Activated CD4-positive, alpha-beta T cell treated with anti-CD3 and anti-CD28 coated beads, Interleukin-2, amount 10 ng/mL, durations not matched to agents 7 days and 5 days (primary cell): ENCODE results near the gene PLCL2. TPM values are rescaled to one million over a fixed set of nuclear protein-coding genes. Genes with fewer than 3 reads are reported as not detected.

Experiments used
- CTCF ChIA-PET: fragments of 350-600 bp; sonication (Branson Sonifier 250); formaldehyde crosslinking; loops from one replicate; lab custom pipeline; 2021; ENCODE audit warnings: antibody characterized with exemption; lab: Charles Lee
- POLR2A ChIA-PET: fragments of 350-600 bp; sonication (Branson Sonifier 250); formaldehyde crosslinking; loops from one replicate; lab custom pipeline; 2021; ENCODE audit warnings: antibody characterized with exemption; lab: Charles Lee
- DNase-seq: peaks from one replicate; pipeline ENCODE4 v3.0.0-alpha.2; 2020
- H3K27ac Mint-ChIP-seq: one replicate; pipeline ENCODE4 v1.8.0; 2021; ENCODE audit warnings: mild to moderate bottlenecking, moderate library complexity, mixed read lengths
- H3K27me3 Mint-ChIP-seq: one replicate; pipeline ENCODE4 v1.8.0; 2021; ENCODE audit warnings: mixed read lengths
- H3K36me3 Mint-ChIP-seq: one replicate; pipeline ENCODE4 v1.8.0; 2021; ENCODE audit warnings: low read depth, mixed read lengths
- H3K4me1 Mint-ChIP-seq: one replicate; pipeline ENCODE4 v1.8.0; 2021; ENCODE audit warnings: mixed read lengths
- H3K4me3 Mint-ChIP-seq: one replicate; pipeline ENCODE4 v1.8.0; 2021; ENCODE audit warnings: mild to moderate bottlenecking, moderate library complexity, mixed read lengths
- H3K9me3 Mint-ChIP-seq: one replicate; pipeline ENCODE4 v1.8.0; 2021; ENCODE audit warnings: mixed read lengths
- total RNA-seq, 2 experiments: library from RNA; stranded (reverse); gene quantifications; one replicate each; pipeline ENCODE4 v1.2.3, GENCODE V29; 2021

Gene PLCL2
- total RNA-seq, 2 experiments from 2014 or later = 48.8 to 50.9 TPM

DNA sequence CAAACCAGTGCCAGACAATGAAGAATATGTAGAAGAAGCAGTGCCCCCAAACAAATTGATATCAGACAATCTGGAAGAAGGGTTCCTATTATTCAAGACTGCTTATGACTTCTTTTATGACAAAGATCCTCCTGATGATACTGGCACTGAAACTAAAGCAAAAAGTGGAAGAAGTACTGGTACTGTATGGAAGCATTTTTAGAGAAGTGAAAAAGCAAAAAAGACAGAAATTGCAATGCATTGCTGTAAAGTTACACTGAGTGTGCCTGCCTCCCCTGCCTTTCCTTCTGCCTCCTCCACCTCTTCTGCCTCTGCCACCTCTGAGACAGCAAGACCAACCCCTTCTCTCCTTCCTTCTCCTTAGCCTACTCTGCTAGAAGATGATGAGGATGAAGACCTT is 167.6 kb downstream of the PLCL2 start:
- Mint-ChIP-seq H3K4me3 (no peak overlapping the region), H3K27me3 (no peaks in the 10 kb centered on the region), H3K9me3 (peaks cover 30% of the 10 kb centered on the region), H3K27ac (no peak overlapping the region), H3K36me3 (peaks cover 86% of the 10 kb centered on the region), H3K4me1 (peaks cover 30% of the 10 kb centered on the region)
- CTCF ChIA-PET = interaction anchor here (0.6 kb wide), 1 partner anchor 21 kb away, joined by 3 read pairs; no protein-coding TSS in a partner anchor
- no peak for DNase-seq
- POLR2A ChIA-PET = no interaction called here

DNA sequence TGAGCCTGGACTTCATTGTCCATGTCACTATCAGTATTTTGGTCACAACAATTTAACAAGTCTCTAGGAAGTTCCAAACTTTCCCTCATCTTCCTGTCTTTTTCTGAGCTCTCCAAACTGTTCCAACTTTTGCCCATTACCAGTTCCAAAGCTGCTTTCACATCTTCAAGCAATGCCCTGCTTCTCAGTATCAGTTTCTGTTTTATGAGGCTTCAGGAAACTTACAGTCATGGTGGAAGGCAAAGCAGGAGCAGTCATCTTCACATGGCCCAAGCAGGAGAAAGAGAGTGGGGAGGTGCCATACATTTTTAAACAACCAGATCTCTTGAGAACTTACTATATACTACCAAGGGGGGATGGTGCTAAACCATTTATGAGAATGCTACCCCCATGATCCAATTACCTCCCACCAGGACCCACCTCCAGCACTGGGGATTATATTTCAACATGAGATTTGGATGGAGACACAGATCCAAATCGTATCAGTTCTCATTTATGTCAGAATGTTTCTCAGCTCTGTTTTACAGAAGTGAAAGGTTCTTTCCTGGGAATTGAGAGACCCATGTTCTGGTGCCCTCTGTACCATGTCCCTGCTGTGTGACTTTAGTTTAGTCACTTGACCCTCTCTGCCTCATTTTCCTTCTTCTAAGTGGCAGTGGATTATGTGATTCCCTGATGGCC is 169.7 kb downstream of the PLCL2 start:
- ChIA-PET CTCF (no interaction called here), POLR2A (no interaction called here)
- peaks cover 78% of the 10 kb centered on the region for H3K36me3 Mint-ChIP-seq
- H3K4me3 Mint-ChIP-seq = no peak overlapping the region
- H3K27ac Mint-ChIP-seq = no peak overlapping the region
- peaks cover 27% of the 10 kb centered on the region for H3K4me1 Mint-ChIP-seq
- no peak for DNase-seq
- no peaks in the 10 kb centered on the region for H3K27me3 Mint-ChIP-seq
- H3K9me3 Mint-ChIP-seq = peaks cover 23% of the 10 kb centered on the region

DNA sequence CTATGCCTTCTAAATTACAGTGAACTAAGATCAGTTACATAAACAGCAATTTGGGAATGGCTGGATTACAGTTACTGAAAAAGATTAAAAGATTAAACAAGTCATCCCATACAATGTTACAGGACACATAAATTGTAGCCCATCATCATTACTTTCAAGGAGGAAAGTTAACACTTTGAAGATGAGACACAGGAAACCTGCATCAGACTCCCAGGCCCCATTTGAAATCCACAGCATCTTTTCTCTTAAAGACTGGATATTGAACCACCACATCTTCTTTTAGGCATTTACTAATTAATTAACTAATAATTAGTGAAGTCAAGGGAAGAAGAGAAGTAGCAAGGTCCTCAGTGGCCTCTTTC is 170.2 kb downstream of the PLCL2 start:
- H3K36me3 Mint-ChIP-seq = peaks cover 78% of the 10 kb centered on the region
- H3K4me1 Mint-ChIP-seq = peaks cover 27% of the 10 kb centered on the region
- no peaks in the 10 kb centered on the region for H3K27me3 Mint-ChIP-seq

DNA sequence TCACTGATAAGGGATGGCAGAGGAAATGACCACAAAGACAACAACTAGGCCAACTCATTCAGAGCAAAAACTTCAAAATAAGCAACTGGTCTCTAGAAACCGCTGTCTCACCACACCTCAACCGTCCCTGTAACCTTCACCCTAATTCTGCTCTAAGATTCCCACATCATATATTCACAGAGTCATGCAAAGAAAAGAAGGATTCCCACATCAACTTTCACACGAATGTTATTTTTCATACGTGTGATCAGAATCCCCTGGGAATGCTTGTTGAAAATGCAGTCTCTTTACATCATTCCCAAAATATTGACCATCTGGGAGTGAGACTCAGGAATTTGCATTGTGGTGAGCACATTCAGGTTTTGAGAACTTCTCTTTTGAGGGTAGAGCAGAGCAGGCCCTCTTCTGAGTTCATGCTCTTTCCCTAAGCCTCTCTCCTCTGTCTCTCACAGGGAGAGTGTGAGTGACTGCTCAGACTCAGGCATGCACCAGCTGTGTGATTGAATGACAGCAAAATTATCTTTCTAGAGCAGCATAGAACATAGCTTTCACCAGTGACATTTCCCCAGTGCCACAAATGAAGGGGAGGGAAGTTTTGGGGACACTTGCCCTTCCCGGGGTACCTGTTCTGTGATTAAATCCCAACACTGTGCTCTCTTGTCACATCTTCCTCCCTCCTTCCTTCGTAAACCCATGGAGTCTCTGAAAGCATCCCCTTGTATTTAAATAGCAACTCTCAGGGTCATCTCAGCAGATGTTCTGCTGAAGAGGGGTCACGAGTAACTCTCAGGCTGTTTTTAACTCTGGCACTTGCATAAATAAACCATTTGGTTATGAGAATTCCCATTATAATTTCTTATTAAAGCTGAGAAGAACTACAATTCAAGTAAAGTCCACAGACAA is 170.9 kb downstream of the PLCL2 start:
- peaks cover 76% of the 10 kb centered on the region for H3K36me3 Mint-ChIP-seq

More for the DNA sequence above, 170.2 kb downstream of the PLCL2 start:
- ChIA-PET POLR2A (no interaction called here), CTCF (no interaction called here)
- H3K9me3 Mint-ChIP-seq = peaks cover 22% of the 10 kb centered on the region
- no peak overlapping the region for H3K4me3 Mint-ChIP-seq
- H3K27ac Mint-ChIP-seq = no peak overlapping the region
- DNase-seq = no peak

DNA sequence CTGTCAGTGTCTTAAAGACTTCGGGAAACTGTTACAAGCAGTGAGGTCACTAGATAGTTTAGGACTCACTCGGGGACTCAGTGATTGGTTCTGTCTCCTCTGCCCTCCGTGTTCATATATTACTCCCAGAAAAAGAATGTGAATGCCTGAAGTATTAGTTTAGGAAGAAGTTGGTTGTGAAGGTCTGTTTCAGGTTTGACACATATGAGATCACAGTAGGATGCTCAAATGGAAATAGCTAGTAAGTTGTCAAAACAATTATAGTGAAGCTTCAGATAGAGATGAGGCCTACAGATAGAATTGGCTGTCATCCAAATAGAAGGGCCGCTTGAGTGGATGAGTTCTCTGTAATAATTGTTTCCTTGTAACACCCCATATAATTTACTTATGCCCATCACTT is 172.6 kb downstream of the PLCL2 start:
- Mint-ChIP-seq H3K27ac (no peak overlapping the region), H3K4me3 (no peak overlapping the region), H3K36me3 (peaks cover 70% of the 10 kb centered on the region), H3K27me3 (no peaks in the 10 kb centered on the region), H3K4me1 (peaks cover 24% of the 10 kb centered on the region), H3K9me3 (peaks cover 15% of the 10 kb centered on the region)
- CTCF ChIA-PET = interaction anchor here (1.8 kb wide), 1 partner anchor 11 kb away, joined by 4 read pairs; no protein-coding TSS in a partner anchor
- POLR2A ChIA-PET = no interaction called here
- DNase-seq = no peak

More for the DNA sequence above, 170.9 kb downstream of the PLCL2 start:
- peak overlapping the region; percentile 3 for H3K27ac Mint-ChIP-seq
- POLR2A ChIA-PET = no interaction called here
- no peak overlapping the region for H3K4me3 Mint-ChIP-seq
- H3K9me3 Mint-ChIP-seq = peaks cover 18% of the 10 kb centered on the region
- peaks cover 27% of the 10 kb centered on the region for H3K4me1 Mint-ChIP-seq
- CTCF ChIA-PET = no interaction called here
- no peak for DNase-seq
- H3K27me3 Mint-ChIP-seq = no peaks in the 10 kb centered on the region

DNA sequence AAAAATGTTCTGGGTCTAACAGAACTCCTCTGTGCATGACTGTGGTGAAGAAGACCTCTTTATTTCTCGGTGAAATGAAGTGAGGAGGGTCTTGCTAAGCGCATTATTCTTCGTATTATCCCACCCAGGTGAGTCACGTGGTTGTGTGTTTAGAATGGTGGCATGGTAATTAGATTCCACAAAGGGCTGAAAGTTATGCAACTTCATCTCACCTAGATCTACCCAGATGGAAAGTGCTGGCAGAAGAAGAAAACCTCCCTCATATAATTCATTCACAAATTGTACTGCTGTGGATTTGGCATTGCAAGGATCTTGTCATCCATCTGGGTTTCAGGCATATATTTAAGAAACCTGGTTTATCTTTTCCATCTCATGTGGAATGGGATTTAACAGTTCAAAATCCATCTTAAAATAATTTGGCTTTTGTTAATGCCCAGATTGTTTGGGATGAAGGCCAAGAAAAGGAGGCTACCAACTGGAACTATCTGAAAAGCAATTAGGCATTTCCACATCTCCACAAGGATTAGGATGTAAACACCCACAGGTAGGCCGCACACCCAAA is 175.3 kb downstream of the PLCL2 start:
- no peak for DNase-seq
- peaks cover 11% of the 10 kb centered on the region for H3K9me3 Mint-ChIP-seq
- peaks cover 16% of the 10 kb centered on the region for H3K4me1 Mint-ChIP-seq
- ChIA-PET POLR2A (no interaction called here), CTCF (interaction anchor here (1.2 kb wide), 1 partner anchor 20 kb away, joined by 3 read pairs; no protein-coding TSS in a partner anchor)
- H3K36me3 Mint-ChIP-seq = peaks cover 63% of the 10 kb centered on the region
- H3K4me3 Mint-ChIP-seq = no peak overlapping the region
- no peak overlapping the region for H3K27ac Mint-ChIP-seq
- no peaks in the 10 kb centered on the region for H3K27me3 Mint-ChIP-seq

DNA sequence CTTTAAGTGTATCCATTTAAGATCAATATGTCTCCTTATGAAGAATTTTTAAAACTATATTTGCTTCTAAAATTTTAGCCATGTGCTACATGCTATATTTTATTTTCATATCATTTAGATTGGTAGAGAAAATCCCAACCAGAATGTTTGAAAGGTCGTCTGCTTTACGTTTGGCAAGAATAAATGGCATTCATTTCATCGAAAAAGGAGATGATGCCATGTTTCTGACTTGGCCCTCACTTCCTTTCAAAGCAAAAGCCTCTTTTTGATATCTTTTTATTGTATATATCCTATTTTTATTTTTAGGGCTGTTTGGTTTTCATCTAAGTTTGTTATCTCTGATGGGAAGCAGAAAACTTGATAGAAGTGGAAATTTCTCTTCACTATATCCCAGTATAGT is 176.2 kb downstream of the PLCL2 start:
- Mint-ChIP-seq H3K4me1 (peaks cover 8% of the 10 kb centered on the region), H3K27me3 (no peaks in the 10 kb centered on the region), H3K36me3 (peaks cover 65% of the 10 kb centered on the region), H3K4me3 (no peak overlapping the region), H3K27ac (no peak overlapping the region), H3K9me3 (peaks cover 11% of the 10 kb centered on the region)
- POLR2A ChIA-PET = no interaction called here
- CTCF ChIA-PET = interaction anchor here (0.6 to 1.2 kb wide), 2 partner anchors 21 to 225 kb away, joined by 3 read pairs; no protein-coding TSS in a partner anchor
- DNase-seq = no peak

DNA sequence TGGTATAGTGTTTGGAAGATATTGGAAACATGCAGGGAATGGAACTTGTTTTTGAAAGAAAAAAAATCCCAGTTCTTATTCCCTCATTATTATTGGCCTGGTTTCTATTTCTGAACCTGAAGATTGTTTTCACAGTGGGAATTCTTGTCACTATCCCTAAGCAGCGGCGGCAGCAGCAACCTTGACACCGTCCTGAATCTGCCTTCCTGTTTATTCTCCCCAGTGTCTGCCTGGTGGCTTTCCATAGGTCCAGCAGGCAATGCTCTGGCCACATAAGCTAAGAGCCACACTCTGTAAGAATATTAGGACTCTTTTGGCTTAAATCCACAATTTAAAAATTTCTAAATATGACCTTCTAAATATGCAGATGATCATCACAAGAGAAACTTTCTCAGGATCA is 178.0 kb downstream of the PLCL2 start:
- ChIA-PET POLR2A (no interaction called here), CTCF (no interaction called here)
- Mint-ChIP-seq H3K27ac (no peak overlapping the region), H3K36me3 (peaks cover 62% of the 10 kb centered on the region), H3K27me3 (no peaks in the 10 kb centered on the region), H3K9me3 (peaks cover 8% of the 10 kb centered on the region), H3K4me3 (no peak overlapping the region), H3K4me1 (peaks cover 7% of the 10 kb centered on the region)
- no peak for DNase-seq

DNA sequence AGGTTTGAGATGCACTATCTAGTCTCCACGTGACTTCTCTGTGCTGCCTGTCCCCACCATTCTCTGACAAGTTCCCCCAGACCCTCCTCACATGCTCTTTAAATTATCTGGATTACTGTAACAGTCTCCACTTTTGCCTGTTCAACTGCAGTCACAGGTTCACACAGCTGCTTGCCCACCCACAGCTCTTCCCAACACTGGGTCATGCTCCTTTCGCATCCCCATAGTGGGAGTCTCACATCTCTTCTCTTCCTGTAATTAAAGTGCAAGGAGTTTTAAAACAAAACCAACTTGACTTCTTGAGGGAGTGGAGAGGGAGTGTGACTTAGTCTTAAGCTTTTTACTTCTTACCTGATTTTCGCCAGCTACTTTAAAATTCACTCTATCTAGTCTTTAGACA is 178.8 kb downstream of the PLCL2 start:
- ChIA-PET POLR2A (no interaction called here), CTCF (no interaction called here)
- Mint-ChIP-seq H3K27me3 (no peaks in the 10 kb centered on the region), H3K27ac (peak overlapping the region; percentile 77), H3K9me3 (peaks cover 8% of the 10 kb centered on the region), H3K36me3 (peaks cover 61% of the 10 kb centered on the region), H3K4me3 (no peak overlapping the region), H3K4me1 (peaks cover 7% of the 10 kb centered on the region)
- no peak for DNase-seq

DNA sequence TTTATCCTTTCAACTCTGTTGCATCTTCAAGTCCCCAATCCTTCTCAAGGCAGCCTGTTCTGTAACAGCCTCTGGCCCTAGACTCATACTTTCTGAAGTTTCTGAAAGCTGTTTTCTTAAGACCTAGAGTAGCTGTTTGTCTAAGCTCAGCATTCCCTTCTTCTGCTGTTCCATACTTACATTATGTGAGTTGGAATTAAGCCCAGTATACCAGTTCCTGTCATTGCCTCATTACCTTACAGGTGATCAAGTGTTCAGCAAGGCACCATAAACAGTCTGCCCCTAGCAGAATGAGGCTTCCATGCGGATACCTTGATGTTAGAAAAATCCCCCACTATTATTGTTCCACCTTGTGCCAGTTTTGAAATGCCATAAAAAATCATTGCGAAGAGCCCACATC is 180.6 kb downstream of the PLCL2 start:
- Mint-ChIP-seq H3K4me3 (no peak overlapping the region), H3K36me3 (peaks cover 67% of the 10 kb centered on the region), H3K4me1 (peaks cover 12% of the 10 kb centered on the region), H3K9me3 (peaks cover 8% of the 10 kb centered on the region), H3K27ac (no peak overlapping the region), H3K27me3 (no peaks in the 10 kb centered on the region)
- no peak for DNase-seq
- CTCF ChIA-PET = interaction anchor here (1.0 kb wide), 1 partner anchor 15 kb away, joined by 4 read pairs; no protein-coding TSS in a partner anchor
- POLR2A ChIA-PET = no interaction called here

DNA sequence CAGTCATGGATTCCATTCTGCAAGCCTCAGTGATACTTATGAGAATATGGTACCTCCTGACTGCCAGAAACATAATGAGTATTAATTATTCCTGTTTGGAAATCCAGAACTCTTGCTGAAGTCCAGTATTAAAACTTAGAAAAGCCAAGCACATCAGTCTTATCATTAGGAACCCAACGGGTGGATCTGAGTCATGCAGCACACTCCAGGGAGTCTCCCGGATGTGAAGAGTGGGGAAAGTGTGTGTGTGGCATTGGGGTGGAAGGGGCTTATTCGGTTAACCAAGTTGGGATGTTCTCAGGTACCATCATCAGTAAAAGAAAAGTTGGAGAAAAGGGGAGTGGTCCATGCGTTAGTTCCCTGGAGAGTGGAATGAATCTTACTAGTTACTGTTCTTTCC is 181.1 kb downstream of the PLCL2 start:
- DNase-seq = no peak
- Mint-ChIP-seq H3K27me3 (no peaks in the 10 kb centered on the region), H3K9me3 (peaks cover 8% of the 10 kb centered on the region), H3K4me3 (no peak overlapping the region), H3K36me3 (peaks cover 71% of the 10 kb centered on the region), H3K27ac (no peak overlapping the region), H3K4me1 (peaks cover 16% of the 10 kb centered on the region)
- ChIA-PET POLR2A (no interaction called here), CTCF (interaction anchor here (1.0 kb wide), 1 partner anchor 14 kb away, joined by 4 read pairs; no protein-coding TSS in a partner anchor)

DNA sequence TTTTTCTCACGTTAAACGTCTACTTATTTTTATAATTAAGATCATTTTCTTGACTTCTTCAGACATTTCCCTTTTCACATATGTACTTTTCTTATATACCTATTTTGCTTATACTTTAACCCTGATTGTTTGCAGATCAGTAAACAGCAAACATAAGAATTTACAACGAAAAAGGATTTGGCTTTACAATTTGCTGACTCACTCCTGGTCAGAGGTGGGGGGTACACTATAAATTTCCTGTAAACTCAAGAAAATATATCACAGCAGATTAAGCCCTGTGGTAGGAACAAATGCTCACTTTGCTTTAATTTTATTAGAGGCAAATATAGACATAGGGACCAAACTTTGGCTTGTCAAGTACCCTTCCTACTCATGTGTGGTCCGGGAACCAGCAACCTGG is 185.0 kb downstream of the PLCL2 start:
- DNase-seq = no peak
- ChIA-PET POLR2A (no interaction called here), CTCF (no interaction called here)
- Mint-ChIP-seq H3K9me3 (no peaks in the 10 kb centered on the region), H3K27me3 (no peaks in the 10 kb centered on the region), H3K36me3 (peaks cover 72% of the 10 kb centered on the region), H3K4me3 (no peak overlapping the region), H3K27ac (no peak overlapping the region), H3K4me1 (peaks cover 28% of the 10 kb centered on the region)
